Smooth muscle cell (in vitro differentiated cells): ENCODE results near the gene NPAT. TPM values are rescaled to one million over a fixed set of nuclear protein-coding genes. Genes with fewer than 3 reads are reported as not detected.
"Not testable (repeated sequence)": the region's sequence is repeated elsewhere in the genome, so short reads cannot be mapped to it uniquely, and the experiment has no call there.

ENCODE experiments used
- DNase-seq: peaks from one replicate; lab custom pipeline; 2025; ENCODE audit not compliant: unreplicated experiment; lab: John Stamatoyannopoulos, UW
- H2AFZ ChIP-seq: fragments of 200-600 bp; sonication (generic); 2 replicates; pipeline ENCODE4 v1.6.0; 2016; ENCODE audit warnings: antibody characterized with exemption, low read depth, mild to moderate bottlenecking
- H3F3A ChIP-seq: fragments of 200-600 bp; sonication (generic); 2 replicates; pipeline ENCODE4 v1.6.0; 2017; ENCODE audit warnings: antibody characterized with exemption, low read depth
- H3K27ac ChIP-seq: fragments of 200-600 bp; sonication (generic); 2 replicates; pipeline ENCODE4 v1.5.1; 2016; ENCODE audit warnings: low read depth, mild to moderate bottlenecking
- H3K27me3 ChIP-seq: fragments of 200-600 bp; sonication (generic); 2 replicates; pipeline ENCODE4 v1.6.1; 2016; ENCODE audit warnings: low read depth, mild to moderate bottlenecking
- H3K36me3 ChIP-seq: fragments of 200-600 bp; sonication (generic); 2 replicates; pipeline ENCODE4 v1.5.1; 2016; ENCODE audit warnings: low read depth
- H3K4me1 ChIP-seq: fragments of 200-600 bp; sonication (generic); 2 replicates; pipeline ENCODE4 v1.5.1; 2016; ENCODE audit warnings: low read depth
- H3K4me2 ChIP-seq: fragments of 200-600 bp; sonication (generic); 2 replicates; pipeline ENCODE4 v1.6.0; 2016; ENCODE audit warnings: mild to moderate bottlenecking
- H3K4me3 ChIP-seq: fragments of 200-600 bp; sonication (generic); 2 replicates; pipeline ENCODE4 v1.5.1; 2016; ENCODE audit warnings: mild to moderate bottlenecking
- H3K79me2 ChIP-seq: fragments of 200-600 bp; sonication (generic); 2 replicates; pipeline ENCODE4 v1.6.0; 2016; ENCODE audit warnings: low read depth, mild to moderate bottlenecking
- H3K9ac ChIP-seq: fragments of 200-600 bp; sonication (generic); 2 replicates; pipeline ENCODE4 v1.6.0; 2016; ENCODE audit warnings: low read depth
- H3K9me3 ChIP-seq: fragments of 200-600 bp; sonication (generic); replicated peaks from 2 replicates; pipeline ENCODE4 v1.5.1; 2016; ENCODE audit warnings: low read depth
- H4K20me1 ChIP-seq: fragments of 200-600 bp; sonication (generic); 2 replicates; pipeline ENCODE4 v1.6.0; 2016; ENCODE audit warnings: low read depth
- CTCF ChIP-seq: fragments of 200-600 bp; sonication (generic); IDR thresholded peaks from 2 replicates; pipeline ENCODE4 v1.5.1; 2017; ENCODE audit warnings: borderline replicate concordance, mild to moderate bottlenecking, antibody characterized with exemption; ENCODE audit not compliant: insufficient read depth, poor library complexity, severe bottlenecking
- WGBS: methylation state at CpG from one replicate; pipeline ENCODE4 v1.1.7; 2016; ENCODE audit warnings: low lambda C conversion rate; 5-methylcytosine and 5-hydroxymethylcytosine counted together
- polyA plus RNA-seq: library from polyadenylated mRNA; unstranded; fragments of >200 nt; fragmentation: Nextera tagmentation; extraction: Ambion mirVana; gene quantifications from 2 replicates; pipeline ENCODE4 v1.2.1, GENCODE V29; 2016
- total RNA-seq: library from RNA; depleted of rRNA; stranded (reverse); fragments of >200 nt; gene quantifications from 2 replicates; pipeline ENCODE4 v1.2.3, GENCODE V29; 2014

The NPAT gene
- total and polyA plus RNA-seq, 2 experiments from 2014 or later, result 6.2 to 21.5 TPM

DNA sequence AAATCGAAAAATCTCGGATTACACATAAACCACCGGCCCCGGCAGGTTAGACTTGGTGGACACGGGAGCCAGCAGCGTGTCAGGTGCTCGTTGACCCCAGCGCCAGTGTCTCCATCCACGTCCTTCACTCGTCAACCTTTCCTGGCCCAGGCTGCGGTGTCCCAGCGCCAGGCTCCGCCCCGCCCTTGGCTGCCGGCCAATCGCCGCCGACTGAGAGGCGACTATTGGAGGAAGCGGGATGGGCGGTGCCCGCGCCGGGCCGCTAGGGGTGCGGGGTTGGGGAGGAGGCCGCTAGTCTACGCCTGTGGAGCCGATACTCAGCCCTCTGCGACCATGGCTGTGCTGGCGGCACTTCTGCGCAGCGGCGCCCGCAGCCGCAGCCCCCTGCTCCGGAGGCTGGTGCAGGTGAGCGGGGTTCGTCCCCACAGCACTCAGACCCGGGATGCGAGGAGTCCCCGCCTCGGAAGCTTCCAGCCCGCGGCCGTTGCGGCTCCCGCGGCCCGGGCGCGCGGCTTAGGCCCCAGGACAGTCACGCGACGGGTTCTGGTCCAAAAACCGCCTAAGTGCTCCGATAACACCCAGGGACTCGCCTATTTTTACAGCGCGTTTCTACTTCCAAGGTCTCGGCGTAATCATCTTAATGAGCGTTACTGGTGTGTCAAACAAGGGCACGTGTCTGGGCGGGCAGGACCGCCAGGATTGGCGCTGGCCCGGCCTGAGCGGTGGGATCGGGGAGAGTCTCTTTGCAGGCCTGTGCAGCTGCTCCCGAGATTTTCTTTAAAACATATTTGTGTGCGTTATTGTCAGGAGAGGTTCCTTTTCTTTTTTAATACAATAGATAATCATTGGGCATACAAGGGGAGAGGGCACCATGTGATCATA, 100.9 kb downstream of the NPAT start, which contains the start of gene ACAT1:
Gene ACAT1, plus strand, starts transcription at position 294 of the 882 bp plus-strand sequence. Its CDS starts 40 bp downstream, at position 334.
- 2% methylated on average over 65 of the region's 73 CpGs for WGBS
- peaks cover 7% of the 10 kb centered on the region for H3K4me1 ChIP-seq
- peaks cover 13% of the 10 kb centered on the region for H3K79me2 ChIP-seq
- peak within 1 kb of the TSS; percentile 65 for H3K9ac ChIP-seq
- peak within 1 kb of the TSS; percentile 92 for H3K4me2 ChIP-seq
- H3F3A ChIP-seq, result no peaks in the 10 kb centered on the region
- DNase-seq, result peak; percentile 78
- H3K36me3 ChIP-seq, result no peaks in the 10 kb centered on the region
- peak within 1 kb of the TSS; percentile 74 for H3K4me3 ChIP-seq
- no peaks in the 10 kb centered on the region for H3K27me3 ChIP-seq
- TF ChIP-seq CTCF, result no peak
- peak within 1 kb of the TSS; percentile 78 for H2AFZ ChIP-seq
- no peak within 1 kb of the TSS for H3K27ac ChIP-seq
- H4K20me1 ChIP-seq, result peaks cover 3% of the 10 kb centered on the region
- H3K9me3 ChIP-seq, result no peaks in the 10 kb centered on the region

DNA sequence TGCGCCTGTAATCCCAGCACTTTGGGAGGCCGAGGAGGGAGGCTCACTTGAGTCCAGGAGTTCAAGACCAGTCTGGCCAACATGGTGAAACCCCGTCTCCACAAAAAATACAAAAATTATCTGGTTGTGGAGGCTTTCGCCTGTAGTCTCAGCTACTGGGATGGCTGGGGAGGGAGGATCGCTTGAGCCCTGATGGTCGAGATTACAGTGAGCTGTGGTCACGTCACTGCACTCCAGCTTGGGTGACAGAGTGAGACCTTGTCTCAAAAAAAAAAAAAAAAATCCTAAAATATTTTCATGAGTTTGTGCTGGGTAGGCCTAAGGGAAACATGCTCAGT, 101.5 kb downstream of the NPAT start:
- WGBS, result 71% methylated on average over 7 of the region's 7 CpGs
- not testable (repeated sequence) for H2AFZ ChIP-seq, H3K4me1 ChIP-seq, DNase-seq, H3K36me3 ChIP-seq, H3K27ac ChIP-seq, H3K9ac ChIP-seq, H3F3A ChIP-seq, H4K20me1 ChIP-seq, H3K9me3 ChIP-seq, H3K27me3 ChIP-seq
- Histone ChIP-seq H3K79me2 (peaks cover 13% of the 10 kb centered on the region), H3K4me2 (peak overlapping the region; percentile 92), H3K4me3 (peak overlapping the region; percentile 74)

DNA sequence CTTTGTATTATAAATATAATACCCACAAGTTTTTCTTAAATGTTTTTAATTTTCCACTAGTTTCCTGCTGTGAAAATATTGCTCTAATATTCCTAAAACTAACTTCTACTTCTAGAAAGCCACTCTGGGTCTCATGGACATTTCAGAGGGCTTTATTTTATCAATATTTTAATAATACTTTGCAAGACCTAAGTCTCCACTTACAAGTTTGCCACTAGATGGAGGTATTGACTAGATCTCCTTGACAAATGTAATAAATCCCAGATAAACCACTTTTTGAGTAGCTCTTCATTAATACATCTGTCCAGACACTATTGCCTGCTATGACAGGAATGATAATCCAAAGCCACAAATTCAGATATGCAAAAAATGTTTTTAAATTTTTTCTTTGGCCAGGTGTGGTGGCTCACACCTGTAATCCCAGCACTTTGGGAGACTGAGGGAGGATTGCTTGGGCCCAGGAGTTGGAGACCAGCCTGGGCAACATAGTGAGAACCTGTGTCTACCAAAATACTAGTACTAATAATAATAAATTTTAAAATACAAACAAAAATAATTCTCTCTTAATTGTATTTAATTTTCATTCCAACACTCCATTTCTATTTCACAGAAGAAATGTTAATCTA, 104.6 kb downstream of the NPAT start:
- Histone ChIP-seq H3K9me3 (no peaks in the 10 kb centered on the region), H3K4me1 (peaks cover 16% of the 10 kb centered on the region), H3K4me3 (no peak overlapping the region), H3K4me2 (no peak overlapping the region), H3K9ac (no peak overlapping the region), H3K36me3 (no peaks in the 10 kb centered on the region), H3K79me2 (no peaks in the 10 kb centered on the region), H3K27ac (no peak overlapping the region), H3K27me3 (no peaks in the 10 kb centered on the region), H2AFZ (no peak overlapping the region), H4K20me1 (no peaks in the 10 kb centered on the region), H3F3A (no peaks in the 10 kb centered on the region)
- no peak for DNase-seq
- TF ChIP-seq CTCF, result peak; percentile 58

DNA sequence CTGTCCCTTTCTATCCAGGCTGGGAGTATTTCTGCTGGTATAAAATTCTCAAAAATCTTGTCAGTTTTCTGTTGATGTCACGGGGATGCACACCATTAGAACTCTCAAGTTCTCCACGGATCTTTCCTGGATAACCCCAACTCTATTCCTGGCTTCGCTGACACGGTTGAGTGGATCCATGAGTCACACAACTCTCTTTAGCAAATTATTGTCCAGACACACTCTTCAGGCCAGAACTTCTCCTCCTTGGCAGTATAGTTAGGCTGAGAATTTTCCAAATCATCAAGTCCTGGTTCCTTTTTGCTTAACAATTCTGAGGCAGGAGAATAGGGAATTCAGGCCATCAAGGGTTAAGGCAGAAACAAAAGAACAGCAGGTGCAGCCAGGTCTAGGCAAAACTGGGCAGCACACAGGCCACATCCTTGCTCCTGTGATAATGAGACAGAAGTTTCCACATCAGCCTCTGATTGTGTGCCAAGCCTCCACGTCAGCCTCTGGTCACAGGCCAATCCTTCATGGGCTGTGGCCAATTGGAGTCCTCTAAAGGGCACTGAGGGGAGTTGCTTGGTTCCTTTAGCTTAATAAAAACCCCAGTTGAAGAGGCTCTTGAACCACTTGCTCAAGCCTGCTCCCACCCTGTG, 106.8 kb downstream of the NPAT start:
- Histone ChIP-seq H3K36me3 (no peaks in the 10 kb centered on the region), H3K4me1 (peaks cover 10% of the 10 kb centered on the region), H3K27me3 (no peaks in the 10 kb centered on the region), H2AFZ (no peak overlapping the region), H3K4me3 (no peak overlapping the region), H3K79me2 (no peaks in the 10 kb centered on the region), H3K9ac (no peak overlapping the region), H3K4me2 (no peak overlapping the region), H3F3A (peaks cover 7% of the 10 kb centered on the region), H4K20me1 (no peaks in the 10 kb centered on the region), H3K27ac (no peak overlapping the region), H3K9me3 (no peaks in the 10 kb centered on the region)
- no peak for DNase-seq
- no peak for TF ChIP-seq CTCF
- WGBS, result 65% methylated on average over 5 of the region's 5 CpGs
